HL-60 (cell line): Measurements from ENCODE around the gene RBMXL2.

Experiments used
- DNase-seq, 2 experiments: peaks; one replicate each; pipeline ENCODE4 v3.0.0-alpha.2; 2010 to 2020; ENCODE audit warnings: low read depth in 1 of 2, low spot score in 1 of 2
- H3K27ac ChIP-seq: fragments of 250-450 bp; sonication (Bioruptor Pico); replicated peaks from 2 replicates; pipeline ENCODE4 v1.5.1; 2020; ENCODE audit warnings: mild to moderate bottlenecking, moderate library complexity
- H3K27me3 ChIP-seq: fragments of 250-450 bp; sonication (Bioruptor Pico); 2 replicates; pipeline ENCODE4 v1.5.1; 2021; ENCODE audit warnings: mild to moderate bottlenecking, moderate library complexity; ENCODE audit not compliant: insufficient read depth, poor library complexity, severe bottlenecking
- H3K4me3 ChIP-seq: replicated peaks from 2 replicates; pipeline ENCODE4 v1.5.1; 2011; ENCODE audit warnings: mild to moderate bottlenecking, control low read depth, low read length; ENCODE audit not compliant: insufficient read depth
- CTCF ChIP-seq: IDR thresholded peaks from one replicate; pipeline ENCODE4 v1.5.1; 2011; ENCODE audit warnings: low read length, control low read depth, inconsistent platforms; ENCODE audit not compliant: insufficient read depth
- GABPA ChIP-seq: IDR thresholded peaks from 2 replicates; pipeline ENCODE4 v1.6.1; 2012; ENCODE audit warnings: low read depth
- POLR2AphosphoS5 ChIP-seq: IDR thresholded peaks from 2 replicates; pipeline ENCODE4 v1.6.1; 2012; ENCODE audit warnings: low read depth
- REST ChIP-seq: IDR thresholded peaks from 2 replicates; pipeline ENCODE4 v1.6.1; 2012; ENCODE audit warnings: low read depth; ENCODE audit not compliant: insufficient replicate concordance
- SPI1 ChIP-seq: IDR thresholded peaks from 2 replicates; pipeline ENCODE4 v1.6.1; 2012; ENCODE audit warnings: low read depth, mild to moderate bottlenecking, borderline replicate concordance

The RBMXL2 gene

GRCh38 chr11:7056828-7057513 is 31.8 kb upstream of the RBMXL2 start:
- DNase-seq: no peak
- no peak for TF ChIP-seq REST
- TF ChIP-seq GABPA: no peak
- TF ChIP-seq CTCF: no peak
- no peak for TF ChIP-seq SPI1
- no peak for TF ChIP-seq POLR2AphosphoS5
- Histone ChIP-seq H3K27me3 (no peaks in the 10 kb centered on the region), H3K4me3 (no peak overlapping the region), H3K27ac (no peak overlapping the region)

- TF ChIP-seq POLR2AphosphoS5: no peak
- TF ChIP-seq REST: no peak
- TF ChIP-seq SPI1: no peak
- TF ChIP-seq GABPA: no peak
- DNase-seq: no peak
Observed at GRCh38 chr11:7057641-7058040, 31.2 kb upstream of the RBMXL2 start.

GRCh38 chr11:7060868-7061267 is 27.9 kb upstream of the RBMXL2 start:
- no peaks in the 10 kb centered on the region for H3K27me3 ChIP-seq
- TF ChIP-seq GABPA (no peak), POLR2AphosphoS5 (no peak), SPI1 (no peak)
- H3K27ac ChIP-seq: no peak overlapping the region
- no peak overlapping the region for H3K4me3 ChIP-seq
- no peak for DNase-seq

More at GRCh38 chr11:7057641-7058040, 31.2 kb upstream of the RBMXL2 start:
- no peak overlapping the region for H3K27ac ChIP-seq
- no peaks in the 10 kb centered on the region for H3K27me3 ChIP-seq
- H3K4me3 ChIP-seq: no peak overlapping the region

- H3K27ac ChIP-seq: no peak overlapping the region
- no peak overlapping the region for H3K4me3 ChIP-seq
- no peaks in the 10 kb centered on the region for H3K27me3 ChIP-seq
- TF ChIP-seq REST (peak; percentile 67), POLR2AphosphoS5 (no peak)
- DNase-seq: no peak
Observed at GRCh38 chr11:7062534-7062933, 26.3 kb upstream of the RBMXL2 start.
